GM12872 (cell line): ENCODE data around the gene TMEM201.
A peak's percentile ranks its signal among the peaks of the same experiment; 100 is the strongest.

Experiments used
- CTCF ChIP-seq: IDR thresholded peaks from 3 replicates; pipeline ENCODE4 v1.5.1; 2011; ENCODE audit warnings: low read depth, mild to moderate bottlenecking, low read length, moderate library complexity; ENCODE audit not compliant: insufficient read depth

The TMEM201 gene

GRCh38 chr1:9609998-9610397 is 21.3 kb downstream of the TMEM201 start:
- no peak for TF ChIP-seq CTCF

- no peak for TF ChIP-seq CTCF
Observed at GRCh38 chr1:9610548-9610947, 21.8 kb downstream of the TMEM201 start.

GRCh38 chr1:9611716-9612115 is 23.0 kb downstream of the TMEM201 start:
- TF ChIP-seq CTCF: no peak

GRCh38 chr1:9612162-9612845 is 23.6 kb downstream of the TMEM201 start:
- no peak for TF ChIP-seq CTCF

GRCh38 chr1:9612871-9613624 is 24.3 kb downstream of the TMEM201 start:
- no peak for TF ChIP-seq CTCF

- TF ChIP-seq CTCF: no peak
Observed at GRCh38 chr1:9613625-9614299, 25.1 kb downstream of the TMEM201 start.

- TF ChIP-seq CTCF: peak; percentile 90
Observed at GRCh38 chr1:9615316-9616063, 26.8 kb downstream of the TMEM201 start.
